ENCODE data around the gene STK32B. TPM values are rescaled to one million over a fixed set of nuclear protein-coding genes. Genes with fewer than 3 reads are reported as not detected.

The STK32B gene
- total RNA-seq, 2 experiments from 2014 or later, result not detected

GRCh38 chr4:5261866-5262265 lies 210.6 kb downstream of the STK32B start:
- ChIA-PET POLR2A (no interaction called here), CTCF (ENCODE audit: unreplicated experiment) (no interaction called here)
- Histone ChIP-seq H3K79me2 (ENCODE audit: insufficient read depth, low read depth, low read length) (no peaks in the 10 kb centered on the region), H3K9me3 (ENCODE audit: low read length) (0 out of 2 replicates have a peak, but pooled peaks cover 2% of the 10 kb centered on the region), H3K36me3 (ENCODE audit: insufficient read depth, low read length) (no peaks in the 10 kb centered on the region), H3K4me2 (ENCODE audit: low read length) (no peak overlapping the region), H2AFZ (ENCODE audit: low read length) (no peak overlapping the region), H4K20me1 (ENCODE audit: insufficient read depth, low read length) (no peaks in the 10 kb centered on the region), H3K27ac (ENCODE audit: low read depth, low read length, poor library complexity, severe bottlenecking) (no peak overlapping the region), H3K4me3 (ENCODE audit: low read depth, low read length, poor library complexity, severe bottlenecking) (no peak overlapping the region), H3K9me2 (ENCODE audit: insufficient read depth, low read length) (no peaks in the 10 kb centered on the region), H3K4me1 (ENCODE audit: insufficient read depth, low read length, poor library complexity, severe bottlenecking) (no peaks in the 10 kb centered on the region)
- BruUV-seq (replicated peaks), result no TSS peak
- intact Hi-C loops (cut with micrococcal nuclease; ENCODE audit: unreplicated experiment), result no loop called here
- DNase-seq (ENCODE audit: low spot score), result no peak
- no peak for TF ChIP-seq EZH2phosphoT487 (IDR thresholded peaks at IDR 0.05; ENCODE audit: borderline replicate concordance, low read depth, low read length)

GRCh38 chr4:5266991-5267390 lies 215.7 kb downstream of the STK32B start:
- POLR2A ChIA-PET, result no interaction called here
- intact Hi-C loops (cut with micrococcal nuclease; ENCODE audit: unreplicated experiment), result no loop called here

GRCh38 chr4:5267408-5267807 lies 216.1 kb downstream of the STK32B start:
- POLR2A ChIA-PET, result no interaction called here
- H3K36me3 ChIP-seq (ENCODE audit: insufficient read depth, low read length), result no peaks in the 10 kb centered on the region
- no peak overlapping the region for H3K4me2 ChIP-seq (ENCODE audit: low read length)
- H4K20me1 ChIP-seq (ENCODE audit: insufficient read depth, low read length), result no peaks in the 10 kb centered on the region
- DNase-seq (ENCODE audit: low spot score), result no peak
- TF ChIP-seq EZH2phosphoT487 (IDR thresholded peaks at IDR 0.05; ENCODE audit: borderline replicate concordance, low read depth, low read length), result no peak
- TF ChIP-seq CTCF (conservative IDR thresholded peaks at IDR 0.05; ENCODE audit: low read length), result no peak
- no peaks in the 10 kb centered on the region for H3K4me1 ChIP-seq (ENCODE audit: insufficient read depth, low read length, poor library complexity, severe bottlenecking)
- CTCF ChIA-PET (ENCODE audit: unreplicated experiment), result interaction anchor here (0.6 kb wide), 1 partner anchor 379 kb away, joined by 3 read pairs; no protein-coding TSS in a partner anchor
- H3K9me3 ChIP-seq (ENCODE audit: low read length), result no peaks in the 10 kb centered on the region
- no peaks in the 10 kb centered on the region for H3K79me2 ChIP-seq (ENCODE audit: insufficient read depth, low read depth, low read length)
- no peak overlapping the region for H3K4me3 ChIP-seq (ENCODE audit: low read depth, low read length, poor library complexity, severe bottlenecking)
- BruUV-seq (replicated peaks), result no TSS peak
- H3K27ac ChIP-seq (ENCODE audit: low read depth, low read length, poor library complexity, severe bottlenecking), result no peak overlapping the region
- no peaks in the 10 kb centered on the region for H3K9me2 ChIP-seq (ENCODE audit: insufficient read depth, low read length)
- H2AFZ ChIP-seq (ENCODE audit: low read length), result no peak overlapping the region
- intact Hi-C loops (cut with micrococcal nuclease; ENCODE audit: unreplicated experiment), result no loop called here

More at GRCh38 chr4:5266991-5267390, 215.7 kb downstream of the STK32B start:
- H3K36me3 ChIP-seq (ENCODE audit: insufficient read depth, low read length), result no peaks in the 10 kb centered on the region
- no peak for TF ChIP-seq CTCF (conservative IDR thresholded peaks at IDR 0.05; ENCODE audit: low read length)
- TF ChIP-seq EZH2phosphoT487 (IDR thresholded peaks at IDR 0.05; ENCODE audit: borderline replicate concordance, low read depth, low read length), result no peak
- no peaks in the 10 kb centered on the region for H3K4me1 ChIP-seq (ENCODE audit: insufficient read depth, low read length, poor library complexity, severe bottlenecking)
- no peaks in the 10 kb centered on the region for H3K79me2 ChIP-seq (ENCODE audit: insufficient read depth, low read depth, low read length)
- H3K9me3 ChIP-seq (ENCODE audit: low read length), result no peaks in the 10 kb centered on the region
- no peaks in the 10 kb centered on the region for H4K20me1 ChIP-seq (ENCODE audit: insufficient read depth, low read length)
- H2AFZ ChIP-seq (ENCODE audit: low read length), result no peak overlapping the region
- no peak overlapping the region for H3K4me2 ChIP-seq (ENCODE audit: low read length)
- CTCF ChIA-PET (ENCODE audit: unreplicated experiment), result interaction anchor here (0.6 kb wide), 1 partner anchor 379 kb away, joined by 3 read pairs; no protein-coding TSS in a partner anchor
- no TSS peak for BruUV-seq (replicated peaks)
- H3K9me2 ChIP-seq (ENCODE audit: insufficient read depth, low read length), result no peaks in the 10 kb centered on the region
- H3K27ac ChIP-seq (ENCODE audit: low read depth, low read length, poor library complexity, severe bottlenecking), result no peak overlapping the region
- no peak overlapping the region for H3K4me3 ChIP-seq (ENCODE audit: low read depth, low read length, poor library complexity, severe bottlenecking)
- no peak for DNase-seq (ENCODE audit: low spot score)
